GM21786 (cell line): ENCODE measurements around the gene CCDC85C.
"Not testable (repeated sequence)": the region's sequence is repeated elsewhere in the genome, so short reads cannot be mapped to it uniquely, and the experiment has no call there.

Source experiments
- ATAC-seq: cut with Tn5 transposase; IDR thresholded peaks from one replicate; pipeline ENCODE4 v1.9.1; 2021; ENCODE audit not compliant: unreplicated experiment

The CCDC85C gene

GRCh38 chr14:99603471-99604277 is at the start of gene CCDC85C:
CCDC85C (minus strand) TSS chr14:99604207; CDS start chr14:99603959, 248 bp downstream.
- no peak for ATAC-seq

DNA sequence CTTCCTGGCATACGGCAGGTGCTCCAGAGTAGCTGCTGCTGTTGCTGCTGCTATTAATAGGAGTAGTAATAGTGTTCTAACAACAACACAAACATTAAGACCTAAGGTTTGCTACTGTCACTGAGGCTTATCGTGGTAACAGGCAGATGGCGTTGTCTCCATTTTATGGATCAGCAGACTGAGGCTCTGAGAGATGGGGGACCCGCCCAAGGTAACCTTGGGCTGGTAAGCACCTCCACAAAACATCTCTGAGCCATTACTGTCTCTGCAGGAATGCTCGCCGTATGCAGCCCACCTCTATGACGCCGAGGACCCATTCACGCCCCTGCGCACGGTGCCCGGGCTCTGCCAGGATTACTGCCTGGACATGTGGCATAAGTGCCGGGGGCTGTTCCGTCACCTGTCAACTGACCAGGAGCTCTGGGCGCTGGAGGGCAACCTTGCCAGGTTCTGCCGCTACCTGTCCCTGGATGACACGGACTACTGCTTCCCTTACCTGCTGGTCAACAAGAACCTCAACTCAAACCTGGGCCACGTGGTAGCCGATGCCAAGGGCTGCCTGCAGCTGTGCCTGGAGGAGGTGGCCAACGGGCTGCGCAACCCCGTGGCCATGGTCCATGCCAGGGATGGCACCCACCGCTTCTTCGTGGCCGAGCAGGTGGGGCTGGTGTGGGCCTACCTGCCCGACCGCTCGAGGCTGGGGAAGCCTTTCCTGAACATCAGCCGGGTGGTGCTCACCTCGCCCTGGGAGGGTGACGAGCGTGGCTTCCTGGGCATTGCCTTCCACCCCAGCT is 48.1 kb upstream of the CCDC85C start:
- no peak for ATAC-seq

DNA sequence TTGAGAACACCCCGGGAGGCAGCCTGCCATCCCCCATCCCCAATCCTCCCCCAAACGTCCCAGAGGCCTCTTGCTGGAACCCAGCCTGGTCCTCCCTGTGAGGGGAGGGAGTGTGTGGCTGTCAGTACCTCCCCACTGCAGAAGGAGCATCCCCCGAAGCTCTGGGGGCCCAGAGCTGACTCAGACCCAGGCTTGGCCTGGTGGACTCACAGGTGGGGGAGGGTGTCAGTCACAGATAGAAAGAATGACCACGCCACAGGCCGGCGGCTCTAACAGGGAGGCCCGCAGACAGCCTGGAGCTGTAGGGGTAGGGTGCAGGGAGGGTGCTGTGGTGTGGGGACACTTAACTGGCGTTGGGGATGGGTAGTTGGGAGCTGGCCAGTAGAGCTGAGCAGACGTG is 46.2 kb upstream of the CCDC85C start:
- no peak for ATAC-seq

- no peak for ATAC-seq
These were observed 45.6 kb upstream of the CCDC85C start for GRCh38 chr14:99649643-99650042.

- no peak for ATAC-seq
These were observed 45.2 kb upstream of the CCDC85C start for GRCh38 chr14:99649219-99649618.

DNA sequence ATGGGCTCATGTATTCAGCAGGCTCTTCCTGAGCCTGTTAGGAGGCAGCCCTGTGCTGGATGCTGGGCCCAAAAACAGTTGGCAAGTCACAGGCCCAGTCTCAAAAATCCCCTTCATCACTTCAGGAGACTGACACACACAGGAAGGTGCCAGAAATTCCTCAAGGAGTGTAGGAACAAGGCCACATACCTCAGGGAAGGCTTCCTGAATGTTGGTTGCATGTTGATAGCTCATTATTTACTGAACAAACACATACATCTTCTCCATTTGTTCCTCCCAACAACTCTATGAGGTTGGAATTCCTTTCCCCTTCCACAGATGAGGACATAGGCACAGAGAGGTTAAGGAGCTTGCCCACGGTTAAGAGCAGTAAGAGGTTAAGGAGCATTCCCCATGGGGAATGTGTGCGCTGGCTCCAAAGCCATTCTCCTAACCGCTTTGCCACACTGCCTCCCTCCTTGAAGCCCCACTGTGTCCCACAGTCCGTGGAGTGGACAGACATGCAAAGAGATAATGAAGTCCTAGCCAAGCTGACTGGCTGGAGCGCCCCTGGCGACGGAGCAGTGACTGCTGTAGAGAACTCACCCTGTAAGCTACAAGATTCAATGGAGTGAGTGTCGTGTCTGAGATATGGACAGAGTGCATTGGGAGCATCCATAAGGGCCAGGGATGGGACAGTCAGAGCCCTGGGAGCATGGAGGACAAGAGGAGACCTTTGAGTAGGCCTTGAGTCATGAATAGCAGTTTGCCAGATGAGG is 44.2 kb upstream of the CCDC85C start:
- ATAC-seq, result no peak

DNA sequence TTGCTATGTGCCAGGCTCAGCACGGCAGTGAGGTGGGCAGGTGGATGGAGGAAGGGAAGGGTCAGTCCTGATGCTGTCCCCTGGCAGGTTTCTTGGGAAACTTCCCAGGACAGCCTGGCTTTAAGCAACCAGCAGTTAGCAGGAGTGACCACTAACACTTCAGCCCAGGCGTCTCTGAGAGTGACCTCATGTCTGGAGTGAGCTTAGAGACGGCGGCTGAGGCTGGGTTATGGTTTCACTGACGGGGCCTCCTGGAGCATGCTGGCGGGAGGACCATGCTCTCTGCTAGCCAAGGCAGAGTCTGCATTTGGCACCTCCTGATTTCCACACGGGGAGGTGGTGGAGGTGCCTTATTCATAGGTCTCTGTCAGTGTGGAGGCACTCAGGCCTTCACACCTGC is 43.4 kb upstream of the CCDC85C start:
- no peak for ATAC-seq

DNA sequence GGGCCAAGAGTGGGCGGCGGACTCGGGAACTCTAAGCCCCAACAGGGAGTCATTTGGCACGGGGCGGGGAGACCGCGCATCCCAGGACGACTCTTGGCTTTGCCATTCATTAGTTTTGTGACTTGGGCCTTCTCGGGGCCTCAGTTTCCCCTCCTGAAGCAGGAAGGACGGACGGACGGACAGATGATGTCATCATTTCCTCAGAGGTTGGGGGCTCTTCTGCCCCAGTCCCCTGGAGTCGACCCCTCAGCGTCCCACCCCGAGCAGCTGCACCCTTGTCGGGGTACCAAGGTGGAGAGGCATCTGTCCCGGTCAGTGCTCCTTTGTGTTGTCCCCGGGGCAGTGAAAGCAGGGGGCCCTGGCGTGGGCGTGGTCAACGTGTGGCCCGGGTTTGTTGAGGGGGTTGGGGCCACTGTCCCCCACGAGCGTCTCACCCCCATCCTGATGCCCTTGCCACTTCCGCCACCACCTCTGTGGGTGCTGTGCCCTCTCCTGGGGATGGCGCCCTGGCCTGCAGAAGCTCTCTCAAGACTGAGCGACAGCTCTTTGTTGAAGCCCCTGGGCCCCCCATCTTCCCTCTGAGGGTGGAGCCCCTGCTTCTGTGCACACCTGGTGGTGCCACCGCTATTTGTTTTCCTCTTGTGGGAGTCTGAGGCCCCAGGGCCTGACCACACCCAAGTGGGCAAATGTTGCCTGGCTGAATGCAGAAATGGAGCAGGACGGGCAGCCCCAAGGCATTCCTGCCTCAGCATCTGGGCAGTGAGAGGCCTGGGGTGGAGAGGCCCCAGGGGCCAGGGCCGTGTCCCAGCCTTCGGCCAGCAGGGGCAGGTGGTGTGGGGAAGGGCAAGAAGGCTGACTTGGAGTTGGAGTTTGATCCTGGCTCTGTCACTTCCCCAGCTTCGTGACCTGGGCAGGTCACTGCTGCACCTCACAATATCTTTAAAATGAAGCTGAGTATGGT is 41.8 kb upstream of the CCDC85C start:
- no peak for ATAC-seq

DNA sequence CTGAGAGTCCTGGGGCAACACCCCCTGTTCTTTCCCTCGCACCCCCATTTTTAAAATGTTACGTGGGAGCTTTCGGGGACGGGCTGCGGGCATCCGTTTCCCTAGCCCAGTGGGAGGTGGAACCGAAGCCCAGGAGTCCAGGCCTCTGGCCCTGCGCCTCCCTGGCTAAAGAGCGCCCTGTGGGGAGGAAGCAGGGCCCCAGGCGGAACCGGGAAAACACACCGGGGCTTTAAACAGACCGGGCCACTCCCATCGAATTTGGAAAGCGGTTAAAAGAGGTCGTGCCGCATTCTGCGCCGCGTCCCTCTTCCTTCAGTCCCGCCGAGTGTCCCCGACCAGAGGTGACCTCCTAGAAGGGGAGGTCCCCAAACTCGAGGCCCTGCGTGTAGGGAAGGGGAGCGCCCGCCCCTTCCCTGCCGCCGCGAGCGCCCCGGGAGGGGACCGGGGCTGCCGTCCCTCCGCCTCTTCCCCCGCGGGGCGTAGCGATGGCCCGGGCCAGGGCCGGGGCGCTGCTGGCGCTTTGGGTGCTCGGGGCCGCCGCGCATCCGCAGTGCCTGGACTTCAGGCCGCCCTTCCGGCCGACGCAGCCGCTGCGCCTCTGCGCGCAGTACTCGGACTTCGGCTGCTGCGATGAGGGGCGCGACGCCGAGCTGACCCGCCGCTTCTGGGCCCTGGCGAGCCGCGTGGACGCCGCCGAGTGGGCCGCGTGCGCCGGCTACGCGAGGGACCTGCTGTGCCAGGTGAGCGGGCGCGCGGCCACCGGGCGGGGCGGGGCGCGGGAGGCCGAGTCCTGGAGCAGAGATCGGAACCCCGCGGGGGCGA is 40.9 kb upstream of the CCDC85C start, which contains the start of gene HHIPL1:
HHIPL1 (plus strand) TSS at position 407 of the 822 bp plus-strand sequence; CDS start at position 486, 79 bp downstream.
- ATAC-seq, result no peak

DNA sequence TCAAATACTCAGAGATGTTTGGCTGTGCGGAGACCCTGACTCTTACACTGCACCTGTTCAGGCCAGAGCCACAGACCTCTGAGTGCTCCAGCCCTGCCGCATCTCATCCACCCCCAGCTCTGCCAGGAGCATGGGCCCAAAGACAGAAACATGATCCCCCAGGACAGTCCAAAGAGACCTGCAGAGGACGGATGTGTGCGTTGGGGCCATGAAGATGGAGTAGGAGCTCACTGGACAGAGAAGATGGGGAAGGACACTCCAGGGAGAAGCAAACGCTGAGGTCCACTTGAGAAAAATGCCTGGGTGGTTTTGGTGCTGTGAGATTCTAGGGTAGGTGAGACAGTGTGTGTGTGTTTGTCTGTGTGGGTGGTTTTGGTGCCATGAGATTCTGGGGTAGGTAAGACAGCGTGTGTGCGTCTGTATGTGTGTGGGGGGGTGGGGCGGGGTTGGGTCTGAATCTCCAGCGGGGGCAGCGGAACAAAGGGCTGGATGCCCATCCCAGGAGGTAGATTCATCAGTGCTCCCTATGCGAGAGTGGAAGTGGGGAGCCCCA is 40.1 kb upstream of the CCDC85C start:
- ATAC-seq, result no peak

GRCh38 chr14:99643343-99643742 is 39.3 kb upstream of the CCDC85C start:
- ATAC-seq, result no peak

DNA sequence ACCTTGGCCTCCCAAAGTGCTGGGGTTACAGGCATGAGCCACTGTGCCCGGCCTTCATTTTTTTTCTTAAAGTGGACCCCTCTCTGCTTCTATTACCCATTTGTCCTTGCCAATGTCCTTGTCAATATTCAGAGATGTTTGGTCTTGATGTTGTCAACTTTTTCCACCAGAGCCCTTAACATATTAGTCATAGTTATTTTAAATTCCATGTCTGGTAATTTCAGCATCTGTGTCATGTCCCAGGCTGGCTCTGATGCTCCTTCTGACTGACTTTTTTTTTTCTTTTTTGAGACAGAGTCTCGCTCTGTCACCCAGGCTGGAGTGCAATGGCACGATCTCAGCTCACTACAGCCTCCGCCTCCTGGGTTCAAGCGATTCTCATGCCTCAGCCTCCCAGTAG is 38.8 kb upstream of the CCDC85C start:
- ATAC-seq, result not testable (repeated sequence)

DNA sequence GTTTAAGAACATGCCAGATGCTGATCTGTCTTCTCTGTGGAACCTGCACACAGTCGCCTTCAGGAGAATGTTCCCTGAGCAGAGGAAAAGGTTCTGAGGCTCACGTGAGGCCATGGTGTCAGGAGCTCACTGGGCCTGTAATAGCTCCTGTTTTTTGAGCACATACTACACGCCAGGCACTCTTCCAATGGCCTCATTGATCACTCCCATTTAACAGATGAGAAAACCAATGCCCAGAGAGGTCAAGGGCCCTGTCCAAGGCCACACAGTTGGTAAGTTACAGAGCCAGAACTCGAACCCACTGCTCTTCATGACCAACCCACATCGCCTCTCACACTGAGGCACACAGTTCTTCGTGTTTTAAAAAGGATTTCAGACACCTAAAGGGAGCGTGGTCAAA is 33.6 kb upstream of the CCDC85C start:
- no peak for ATAC-seq

DNA sequence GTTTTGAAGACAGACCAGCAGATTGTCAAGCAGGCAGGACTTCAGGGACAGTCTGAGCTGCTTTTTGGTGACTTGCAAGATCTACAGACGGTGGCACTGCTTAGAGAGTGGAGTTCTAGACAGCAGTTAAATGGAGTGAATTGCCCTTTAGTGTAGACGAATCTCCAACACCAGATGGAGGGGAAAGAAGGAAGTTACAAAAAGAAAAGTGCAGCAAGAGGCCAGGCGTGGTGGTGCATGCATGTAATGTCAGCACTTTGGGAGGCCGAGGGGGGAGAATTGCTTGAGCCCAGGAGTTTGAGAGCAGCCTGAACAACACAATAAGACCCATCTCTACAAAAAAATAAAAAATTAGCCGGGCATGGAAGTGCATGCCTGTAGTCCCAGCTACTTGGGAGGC is 32.5 kb upstream of the CCDC85C start:
- no peak for ATAC-seq

DNA sequence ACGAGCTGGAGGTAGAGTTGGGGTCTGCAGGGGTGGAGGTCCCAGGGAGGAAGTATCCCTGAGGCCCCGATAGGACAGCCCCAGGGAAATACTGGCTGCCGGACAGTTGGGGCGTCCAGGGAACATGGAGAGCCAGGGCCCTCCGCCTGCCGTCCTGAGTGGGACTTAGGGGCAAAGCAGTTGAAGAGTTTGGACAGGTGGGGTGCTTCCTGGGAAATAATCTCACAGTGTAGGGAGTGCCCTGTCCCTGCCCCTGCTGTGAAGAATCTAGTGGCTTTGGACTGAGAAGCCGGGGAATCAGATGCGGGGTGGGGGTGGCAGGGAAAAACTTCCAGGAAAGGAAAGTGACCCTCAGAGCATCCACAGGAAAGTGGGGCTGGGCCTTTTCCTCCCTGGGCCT is 31.1 kb upstream of the CCDC85C start:
- ATAC-seq, result no peak

DNA sequence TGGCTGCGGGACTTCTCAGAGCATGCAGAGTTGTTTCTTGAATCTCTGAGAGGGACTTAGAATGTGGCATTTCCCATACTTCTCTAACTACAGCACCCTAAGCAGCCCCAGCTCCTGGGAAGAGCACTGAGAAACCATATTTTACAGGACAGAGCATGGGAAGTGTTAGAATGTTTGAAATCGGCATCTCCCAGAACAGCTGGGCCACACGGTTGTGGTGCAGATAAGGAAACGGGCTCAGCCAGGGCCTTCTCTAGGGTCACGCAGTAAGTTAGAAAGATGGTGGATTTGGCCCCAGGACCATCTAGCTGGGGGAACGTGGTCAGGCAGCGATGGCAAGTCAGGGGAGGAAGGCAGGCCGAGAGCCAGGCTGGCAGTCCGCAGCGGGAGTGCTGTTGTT is 30.4 kb upstream of the CCDC85C start:
- no peak for ATAC-seq

DNA sequence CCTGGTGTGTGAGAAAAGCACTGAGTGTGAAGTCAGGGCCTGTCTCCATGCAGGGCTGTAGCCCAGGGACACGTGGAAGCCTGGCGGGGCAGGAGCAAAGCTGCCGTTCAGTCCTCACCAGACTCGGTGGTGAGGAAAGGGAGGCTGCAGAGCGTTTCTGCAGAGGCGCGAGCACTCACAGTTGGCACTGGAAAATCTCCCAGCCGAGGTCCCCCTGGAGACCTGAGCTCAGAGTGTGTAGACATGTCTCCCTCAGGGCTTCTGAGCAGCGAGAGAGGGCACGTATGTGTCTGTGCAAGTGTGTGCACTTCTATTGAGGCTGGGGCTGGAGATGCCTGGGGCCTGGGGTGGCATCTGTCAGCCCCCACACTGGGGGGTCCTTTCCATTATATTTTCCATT is 29.9 kb upstream of the CCDC85C start:
- ATAC-seq, result no peak

DNA sequence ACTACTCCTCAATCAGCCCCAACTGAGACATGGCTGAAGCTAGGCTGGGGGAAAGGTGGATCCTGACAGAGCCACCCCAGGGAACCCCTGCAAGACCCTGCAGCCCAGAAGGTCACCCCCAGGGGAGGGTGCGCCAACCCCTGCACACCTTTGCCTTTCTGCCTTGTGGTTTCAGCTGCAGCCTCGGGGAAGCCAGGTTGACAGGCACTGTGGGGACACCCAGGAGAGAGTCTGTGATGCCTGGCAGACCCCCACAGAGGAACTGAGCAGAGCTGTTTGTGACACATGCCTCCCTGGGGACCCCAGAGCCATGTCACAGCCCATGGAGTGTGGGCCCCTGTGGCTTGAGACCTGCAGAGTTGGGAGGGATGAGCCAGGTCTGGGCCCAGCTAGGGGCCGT is 29.1 kb upstream of the CCDC85C start:
- ATAC-seq, result no peak

- ATAC-seq, result no peak
These were observed 28.5 kb upstream of the CCDC85C start for GRCh38 chr14:99632410-99633035.
